Measurements from ENCODE around the gene MICA. TPM values are rescaled to one million over a fixed set of nuclear protein-coding genes. Genes with fewer than 3 reads are reported as not detected.
"Not testable (repeated sequence)": the region's sequence is repeated elsewhere in the genome, so short reads cannot be mapped to it uniquely, and the experiment has no call there.

The MICA gene
- 33.8 TPM for polyA plus RNA-seq (2013, experiment 1 of 2; ENCODE audit: insufficient read length)
- polyA plus RNA-seq (2013, experiment 2 of 2; ENCODE audit: insufficient read length) = 31.6 TPM

- DNase-seq = peak; percentile 83
Observed at GRCh38 chr6:31403283-31404060, at the start of gene MICA. Gene MICA, plus strand, starts transcription at chr6:31403595. Its CDS starts 38 bp downstream, at chr6:31403633.

GRCh38 chr6:31354158-31354863 is 49.1 kb upstream of the MICA start:
- no peak for DNase-seq

- no peak for DNase-seq
Observed at GRCh38 chr6:31354864-31355582, 48.4 kb upstream of the MICA start.

GRCh38 chr6:31355583-31355948 is 47.8 kb upstream of the MICA start:
- no peak for DNase-seq

- no peak for DNase-seq
Observed at GRCh38 chr6:31356216-31356945, 47.0 kb upstream of the MICA start.

GRCh38 chr6:31356946-31357466 is 46.4 kb upstream of the MICA start, which contains the start of gene HLA-B:
Gene HLA-B, minus strand, starts transcription at chr6:31357179. Its CDS starts 21 bp downstream, at chr6:31357158.
- peak; percentile 75 for DNase-seq

GRCh38 chr6:31357886-31358285 is 45.5 kb upstream of the MICA start:
- no peak for DNase-seq

GRCh38 chr6:31358302-31358701 is 45.1 kb upstream of the MICA start:
- no peak for DNase-seq

GRCh38 chr6:31359581-31359980 is 43.8 kb upstream of the MICA start:
- peak; percentile 53 for DNase-seq

- no peak for DNase-seq
Observed at GRCh38 chr6:31362751-31363150, 40.6 kb upstream of the MICA start.

- DNase-seq = no peak
Observed at GRCh38 chr6:31363811-31364210, 39.6 kb upstream of the MICA start.

- no peak for DNase-seq
Observed at GRCh38 chr6:31365864-31366263, 37.5 kb upstream of the MICA start.

GRCh38 chr6:31366693-31367470 is 36.5 kb upstream of the MICA start:
- DNase-seq = peak; percentile 80

GRCh38 chr6:31368461-31368860 is 34.9 kb upstream of the MICA start:
- no peak for DNase-seq

- not testable (repeated sequence) for DNase-seq
Observed at GRCh38 chr6:31374118-31374517, 29.3 kb upstream of the MICA start.

- no peak for DNase-seq
Observed at GRCh38 chr6:31375699-31376098, 27.7 kb upstream of the MICA start.

- DNase-seq = no peak
Observed at GRCh38 chr6:31377029-31377428, 26.4 kb upstream of the MICA start.

- DNase-seq = no peak
Observed at GRCh38 chr6:31378062-31378720, 25.2 kb upstream of the MICA start.

GRCh38 chr6:31378721-31379103 is 24.7 kb upstream of the MICA start:
- DNase-seq = no peak

GRCh38 chr6:31379850-31380249 is 23.5 kb upstream of the MICA start:
- no peak for DNase-seq

GRCh38 chr6:31381666-31382065 is 21.7 kb upstream of the MICA start:
- no peak for DNase-seq

Measured in fibroblast of skin of scalp (primary cell).